Stimulated activated CD8-positive, alpha-beta memory T cell treated with anti-CD3 and anti-CD28 coated beads, Interleukin-4, amount 100 ng/mL, for 48 hours (primary cell): ENCODE data around the gene FBXO38.
A peak's percentile ranks its signal among the peaks of the same experiment; 100 is the strongest.
"Not testable (repeated sequence)": the region's sequence is repeated elsewhere in the genome, so short reads cannot be mapped to it uniquely, and the experiment has no call there.

Source experiments
- DNase-seq: peaks from one replicate; pipeline ENCODE4 v3.0.0-alpha.2; 2020

FBXO38 gene

DNA sequence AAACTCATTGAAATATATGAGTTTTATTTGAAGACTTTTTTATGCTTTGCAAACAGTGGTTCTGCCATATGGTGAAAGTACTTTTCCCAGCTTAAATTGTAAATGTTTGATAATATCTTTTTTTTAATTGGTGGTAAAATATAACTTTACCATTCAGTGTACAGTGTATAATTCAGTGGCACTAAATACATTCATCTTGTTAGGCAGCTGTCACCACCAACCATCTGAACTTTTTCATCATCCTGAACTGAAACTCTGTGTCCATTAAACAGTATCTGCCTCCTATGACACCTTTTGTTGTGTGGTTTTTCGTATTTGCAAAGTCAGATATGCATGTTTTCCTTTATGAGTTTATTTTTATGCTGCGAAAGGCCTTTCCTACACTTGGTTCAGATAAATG lies 45.1 kb downstream of the FBXO38 start:
- DNase-seq: no peak

DNA sequence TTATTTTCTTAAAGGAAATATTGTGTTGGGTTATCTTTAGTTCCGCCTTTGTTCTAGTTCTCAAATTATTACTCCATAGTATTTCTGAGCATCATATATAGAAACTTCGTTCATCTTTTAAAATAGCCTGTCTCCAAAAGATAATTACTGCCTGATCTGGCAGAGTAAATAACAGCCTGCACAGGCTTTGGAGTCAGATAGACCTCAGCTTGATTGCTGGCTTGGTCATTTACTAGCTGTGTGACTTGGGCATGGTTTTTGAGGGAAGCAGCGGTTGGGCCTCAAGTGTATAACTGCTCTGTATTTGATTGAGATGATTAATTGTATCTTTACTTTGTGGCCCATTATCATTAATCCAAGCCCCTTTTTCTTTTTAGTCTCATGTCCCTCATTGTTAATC lies 50.1 kb downstream of the FBXO38 start:
- DNase-seq: no peak

DNA sequence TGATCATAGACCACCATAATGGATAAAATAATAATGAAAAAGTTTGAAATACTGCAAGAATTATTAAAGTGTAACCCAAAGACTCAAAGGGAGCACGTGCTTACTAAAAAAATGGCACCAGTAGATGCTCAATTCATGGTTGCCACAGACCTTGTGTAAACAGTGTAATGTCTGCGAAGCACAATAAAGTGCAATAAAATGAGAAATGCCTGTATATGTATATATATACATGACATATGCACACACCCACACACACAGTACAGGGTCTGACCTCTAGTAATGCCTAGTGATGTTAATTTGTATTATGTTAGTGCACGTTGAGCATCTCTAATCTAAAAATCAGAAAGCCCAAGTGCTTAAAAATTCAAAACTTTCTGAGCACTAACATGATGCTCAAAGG lies 52.3 kb downstream of the FBXO38 start:
- DNase-seq: no peak

DNA sequence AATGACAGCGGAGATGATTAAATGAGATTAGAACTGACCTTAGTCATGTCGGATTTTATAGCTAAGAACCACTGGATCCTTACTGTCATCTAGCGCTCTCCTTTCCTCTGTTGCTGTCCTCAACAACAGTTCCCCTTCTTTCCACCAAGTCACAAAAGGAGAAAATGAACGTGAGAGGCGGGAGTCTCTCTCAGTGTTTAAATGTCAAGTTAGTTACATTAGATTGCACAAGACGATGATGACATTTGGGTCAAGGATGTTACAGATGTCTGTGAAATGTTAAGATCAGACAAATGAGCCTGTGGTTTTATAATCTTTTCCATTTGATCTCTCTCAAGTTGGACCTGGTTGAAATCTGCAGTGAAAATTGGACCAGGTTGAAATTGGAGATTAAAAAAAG lies 53.5 kb downstream of the FBXO38 start:
- DNase-seq: no peak

DNA sequence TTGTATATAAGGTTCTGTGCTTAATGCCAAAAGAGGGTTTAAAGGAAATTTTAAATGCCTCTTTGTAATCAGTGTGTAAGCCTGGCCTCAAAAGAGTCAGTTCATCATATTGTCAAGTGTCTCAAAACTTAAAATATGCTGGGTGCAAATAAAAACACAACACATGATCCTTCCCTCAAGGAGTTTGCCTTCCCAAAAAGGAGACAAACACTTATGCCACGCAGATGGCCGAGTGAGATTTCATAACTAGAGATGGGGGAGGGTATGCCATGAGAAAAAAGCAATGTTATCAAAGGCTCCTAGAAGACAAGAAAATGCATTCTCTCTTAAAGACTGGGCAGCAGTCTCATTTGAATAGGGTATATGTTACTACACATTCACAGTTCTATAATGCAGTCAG lies 55.2 kb downstream of the FBXO38 start:
- no peak for DNase-seq

DNA sequence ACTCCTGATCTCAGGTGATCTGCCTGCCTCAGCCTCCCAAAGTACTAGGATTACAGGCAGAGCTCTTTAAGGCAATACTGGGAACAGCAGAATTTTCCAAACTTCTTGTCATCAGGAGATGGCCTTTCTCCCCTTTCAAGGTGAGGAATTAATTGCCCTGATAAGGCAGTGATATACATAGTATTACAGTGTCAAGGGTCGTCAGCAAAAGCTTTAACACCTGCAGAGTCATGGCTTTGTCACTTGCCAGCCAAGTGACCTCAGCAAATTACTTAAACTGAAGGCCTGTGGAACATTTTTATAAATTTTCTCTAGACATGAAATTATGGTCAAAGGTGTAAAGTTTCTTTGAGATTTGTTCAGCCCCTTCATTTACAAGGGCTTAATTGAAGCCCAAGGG lies 59.5 kb downstream of the FBXO38 start:
- DNase-seq: no peak

DNA sequence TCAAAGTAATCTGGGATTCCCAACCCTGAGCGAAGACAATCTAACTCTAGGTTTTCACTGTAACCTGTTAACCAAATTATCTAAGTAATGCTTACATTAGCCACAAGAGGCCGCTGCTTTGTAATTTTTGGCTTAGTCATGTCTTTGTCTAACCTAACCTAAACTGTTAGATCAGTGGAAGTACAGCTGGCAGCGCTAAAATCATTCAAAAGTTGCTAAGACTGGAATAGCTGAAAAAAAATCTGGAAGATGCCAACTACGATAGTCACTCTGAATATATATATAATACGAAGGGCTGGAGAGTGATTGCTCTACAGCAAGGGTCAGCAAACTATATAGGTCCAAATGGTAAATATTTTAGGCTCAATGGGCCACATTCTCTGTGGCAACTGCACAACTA lies 60.2 kb downstream of the FBXO38 start:
- peak; percentile 46 for DNase-seq

DNA sequence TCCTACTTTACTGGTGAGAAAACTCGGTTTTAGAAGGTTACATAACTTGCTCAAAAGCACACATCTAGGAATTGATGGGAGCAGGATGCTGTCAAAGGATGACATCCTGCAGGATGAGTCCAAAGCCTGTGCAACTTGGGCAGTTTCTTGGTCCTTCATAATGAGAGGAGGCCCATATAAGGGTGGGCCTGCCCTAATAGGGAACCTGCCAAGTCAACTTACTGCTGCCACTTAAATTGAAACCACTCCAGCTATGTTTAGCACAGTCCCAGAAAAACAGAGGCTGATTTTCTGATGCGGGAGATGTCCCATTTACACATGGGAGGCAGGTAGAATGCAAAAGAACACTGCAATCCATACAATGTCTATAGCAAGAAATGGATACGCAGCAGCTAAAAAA lies 61.8 kb downstream of the FBXO38 start:
- no peak for DNase-seq

DNA sequence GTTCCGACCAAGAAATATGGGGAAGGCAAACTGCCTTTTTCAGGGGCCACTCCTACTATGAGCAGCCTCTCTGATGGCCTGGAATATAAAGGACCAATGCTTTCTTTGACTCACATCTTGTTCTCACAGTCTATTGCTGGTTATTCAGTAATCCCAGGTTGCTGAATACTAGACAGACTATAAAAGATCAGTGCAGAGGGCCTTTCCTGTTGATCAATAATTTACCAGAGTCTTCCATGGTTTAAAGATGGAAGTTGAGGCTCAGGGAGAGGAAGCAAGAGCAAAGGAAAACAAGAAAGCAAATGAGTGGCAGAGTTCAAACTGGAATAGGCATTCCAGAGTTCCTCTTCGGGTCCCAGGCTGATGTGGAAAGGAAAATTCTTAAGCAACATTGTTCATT lies 62.9 kb downstream of the FBXO38 start:
- DNase-seq: no peak

DNA sequence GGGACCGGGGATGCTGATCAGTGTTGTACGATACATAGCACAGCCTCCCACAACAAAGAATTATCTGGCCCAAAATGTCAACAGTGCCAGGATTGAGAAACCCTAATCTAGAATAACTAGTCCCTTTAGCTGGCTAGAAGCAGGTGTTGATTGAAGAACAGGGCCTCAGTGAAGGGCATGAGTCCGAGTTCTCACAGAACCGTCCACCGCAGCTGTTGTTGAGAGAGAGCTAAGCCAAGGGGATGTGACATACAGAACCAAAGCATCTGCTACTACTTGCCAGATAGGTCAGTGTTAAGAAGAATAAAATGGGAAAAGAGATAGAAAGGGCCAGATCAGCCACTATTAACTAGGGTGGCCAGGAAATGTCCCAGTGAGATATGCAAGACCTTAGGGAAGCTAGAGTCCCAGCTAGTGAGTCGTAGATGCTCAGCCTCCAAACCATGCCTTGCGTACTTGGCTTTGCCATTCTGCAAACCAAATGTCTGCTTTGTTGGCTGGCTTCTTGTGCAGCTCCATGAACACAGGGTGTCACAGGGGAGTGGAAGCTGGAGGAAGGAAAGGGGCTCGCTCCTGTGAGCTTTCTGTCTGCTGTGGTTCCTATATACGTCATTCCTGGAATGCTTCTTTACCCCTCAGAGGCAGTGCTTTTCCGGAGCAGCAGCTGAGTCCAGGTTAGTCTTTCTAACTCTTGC lies 68.9 kb downstream of the FBXO38 start:
- no peak for DNase-seq

DNA sequence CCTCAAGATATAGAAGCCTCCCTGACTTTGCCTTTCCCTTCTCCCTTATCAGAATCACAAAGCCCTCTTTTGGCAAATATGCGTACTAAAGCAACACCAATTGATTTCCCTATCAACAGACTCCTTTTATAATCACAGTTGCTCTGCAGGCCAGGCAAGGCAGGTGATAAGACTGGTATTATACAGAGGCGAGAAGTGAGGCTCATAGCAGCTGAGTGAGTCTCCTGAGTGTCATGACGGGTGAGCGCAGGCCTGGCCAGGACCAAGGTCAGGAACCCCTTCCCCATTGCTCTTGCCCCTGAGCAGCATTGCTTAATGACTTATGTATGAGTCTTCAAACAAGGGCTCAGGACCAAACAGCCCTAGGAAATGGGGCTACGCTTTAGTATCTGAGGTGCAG lies 70.8 kb downstream of the FBXO38 start:
- no peak for DNase-seq

DNA sequence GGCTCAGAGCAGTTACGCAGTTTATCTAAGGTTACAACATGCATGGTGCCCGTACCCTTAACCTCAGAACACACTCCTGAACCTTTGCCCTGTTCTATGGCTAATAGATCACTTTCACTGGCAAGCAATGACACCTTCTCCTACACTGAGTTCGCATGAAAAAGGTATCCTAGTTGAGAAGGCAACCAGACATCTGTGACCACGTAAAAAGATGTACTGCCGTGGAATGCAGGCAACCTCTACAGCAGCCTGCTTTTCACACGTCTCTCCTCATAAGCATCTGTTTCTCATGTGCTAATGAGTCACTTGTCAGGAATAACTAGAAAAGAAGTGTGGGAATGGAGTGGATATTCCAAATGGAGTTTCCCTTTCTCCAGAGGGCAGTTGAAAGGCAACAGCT lies 71.4 kb downstream of the FBXO38 start:
- no peak for DNase-seq

DNA sequence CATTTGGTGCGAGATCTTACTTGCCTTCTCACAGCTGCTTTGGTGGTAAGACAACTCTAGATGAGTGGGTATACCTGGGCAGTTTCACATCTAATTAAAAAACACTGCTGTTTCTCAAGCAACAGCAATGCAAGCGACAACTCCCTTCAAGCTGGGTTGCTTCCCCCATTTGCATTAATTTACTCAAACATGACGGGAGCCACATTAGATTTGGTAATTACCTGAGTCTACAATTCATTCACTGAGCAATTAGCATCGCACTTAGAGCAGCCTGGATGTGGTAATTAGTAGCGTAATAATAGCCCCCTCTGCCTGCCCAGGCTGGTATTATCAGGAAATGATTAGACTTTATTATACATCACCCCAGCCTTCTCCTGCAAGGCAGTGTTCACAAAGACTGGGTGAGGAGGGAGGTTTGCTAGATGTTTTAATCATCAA lies 73.4 kb downstream of the FBXO38 start:
- DNase-seq: no peak

DNA sequence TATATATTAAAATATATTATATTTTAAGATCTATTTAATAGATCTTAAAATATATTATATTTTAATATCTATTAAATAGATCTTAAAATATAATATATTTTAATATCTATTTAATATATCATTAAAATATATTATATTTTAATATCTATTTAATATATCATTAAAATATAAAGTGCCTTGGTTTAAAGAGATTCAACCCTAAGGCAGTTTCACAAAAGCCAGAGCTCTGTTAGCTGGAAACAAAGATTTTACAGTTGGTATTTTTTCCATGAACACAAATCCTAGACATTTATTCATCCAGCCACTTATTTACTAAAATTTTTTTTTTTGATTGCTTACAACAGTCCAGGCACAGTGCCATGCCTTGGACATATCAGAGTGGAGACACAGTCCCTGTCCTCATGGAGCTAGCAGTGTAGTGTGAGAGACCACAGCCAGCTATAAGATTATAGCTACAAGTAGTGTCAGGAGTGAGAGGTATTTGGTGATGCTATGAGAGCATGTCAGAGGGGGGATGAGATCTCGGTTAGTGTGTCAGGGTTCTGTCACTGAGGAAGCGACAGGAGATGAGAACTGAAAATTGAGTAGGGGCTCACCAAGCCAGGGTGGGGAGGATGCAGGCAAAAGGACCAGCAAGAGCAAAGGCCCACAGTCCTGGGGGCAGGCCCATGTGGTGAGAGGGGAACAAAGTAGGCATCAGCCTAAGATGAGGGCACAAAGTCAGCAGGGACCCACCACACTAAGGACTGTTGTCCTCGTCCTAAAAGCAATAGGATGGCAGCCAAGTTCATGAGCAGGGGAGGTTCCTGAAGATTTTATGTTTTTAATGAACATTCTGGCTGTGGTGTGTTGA lies 74.5 kb downstream of the FBXO38 start:
- no peak for DNase-seq

DNA sequence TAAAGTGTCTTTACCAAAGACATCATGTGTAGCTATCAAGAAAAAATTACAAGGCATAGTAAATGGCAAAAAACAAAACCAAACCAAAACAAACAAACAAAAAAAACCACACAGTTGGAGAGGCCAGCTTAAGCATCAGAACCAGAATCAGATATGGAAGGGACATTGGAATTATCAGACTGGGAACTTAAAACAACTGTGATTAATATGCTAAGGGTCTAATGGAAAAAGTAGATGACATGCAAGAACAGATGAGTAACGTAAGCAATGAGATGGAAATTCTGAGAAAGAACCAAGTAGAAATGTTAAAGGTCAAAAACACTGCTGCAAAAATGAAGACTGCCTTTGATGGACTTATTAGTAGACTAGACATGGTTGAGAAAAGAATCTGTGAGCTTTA lies 75.9 kb downstream of the FBXO38 start:
- no peak for DNase-seq

DNA sequence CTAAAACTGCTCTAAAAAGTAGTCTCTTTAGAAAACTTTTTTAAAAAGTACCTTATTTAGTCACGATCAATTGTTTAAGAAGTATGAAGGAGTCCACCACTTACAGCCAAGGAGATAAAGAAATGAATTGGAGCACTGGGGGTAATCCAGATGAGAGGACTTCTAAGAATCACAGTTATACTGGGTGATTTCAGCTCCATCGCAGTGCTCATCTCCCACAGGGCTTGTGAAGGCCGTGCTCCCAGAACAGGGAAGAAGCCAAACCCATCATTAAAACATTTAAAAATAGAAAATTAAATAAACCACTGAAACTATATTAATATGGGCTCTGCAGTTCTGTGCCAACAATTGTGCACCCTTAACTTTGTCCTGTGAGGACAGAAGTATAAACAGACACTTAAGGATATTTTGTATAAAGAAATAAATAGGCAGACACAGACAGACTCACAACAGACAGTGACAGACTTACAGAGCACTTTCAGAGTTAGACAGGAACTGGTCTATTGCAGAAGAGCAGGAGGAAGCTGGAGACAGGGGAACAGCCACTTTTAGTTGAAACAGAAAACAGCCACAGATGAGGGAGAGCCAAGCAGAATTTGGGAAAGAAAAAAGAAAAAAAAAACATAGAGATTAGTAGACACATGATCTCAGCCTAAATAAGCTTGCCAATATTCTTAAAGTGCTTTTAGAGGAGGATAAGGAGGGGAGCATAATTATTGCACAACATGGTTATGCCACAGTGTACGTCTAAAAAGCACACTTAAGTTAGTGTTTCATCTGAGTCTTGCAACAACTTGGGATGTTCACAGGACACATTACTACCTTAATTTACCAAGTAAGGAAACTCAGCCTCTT lies 81.8 kb downstream of the FBXO38 start:
- DNase-seq: no peak

DNA sequence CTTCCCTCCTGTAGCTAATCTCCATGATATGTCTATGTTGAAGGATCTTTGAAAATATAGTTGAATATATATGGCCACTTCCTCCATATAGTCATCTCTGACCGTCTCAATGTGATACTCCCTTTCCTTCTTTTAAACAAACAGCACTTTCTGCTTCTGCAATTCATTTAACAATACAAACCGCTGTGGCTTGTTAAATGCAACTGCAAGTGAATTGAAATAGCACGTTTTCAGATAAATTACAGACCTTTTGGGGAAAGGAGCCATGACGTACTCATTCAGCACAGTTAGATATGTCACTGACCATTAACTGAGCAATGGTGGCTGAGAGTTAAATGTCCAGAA lies 82.5 kb downstream of the FBXO38 start:
- DNase-seq: no peak

DNA sequence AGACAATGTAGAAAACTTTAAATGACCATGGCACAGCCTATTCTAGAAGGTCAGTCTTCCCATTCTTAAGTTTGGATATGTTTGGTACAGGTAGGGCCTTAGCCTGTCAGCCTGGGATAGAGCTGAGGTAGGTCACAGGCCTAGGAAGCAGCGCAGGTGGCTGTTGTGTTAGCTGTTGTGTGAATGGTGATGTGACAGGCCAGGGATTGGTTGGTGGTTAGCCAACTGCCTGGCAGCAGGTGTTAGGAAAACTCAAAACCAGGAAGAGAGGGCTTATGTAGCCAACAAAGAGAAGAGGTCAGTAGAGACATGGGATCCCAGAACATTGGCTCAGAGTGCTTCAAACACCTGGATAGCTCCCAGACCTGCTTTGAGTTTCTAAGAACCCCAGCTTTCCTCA lies 84.2 kb downstream of the FBXO38 start:
- no peak for DNase-seq

DNA sequence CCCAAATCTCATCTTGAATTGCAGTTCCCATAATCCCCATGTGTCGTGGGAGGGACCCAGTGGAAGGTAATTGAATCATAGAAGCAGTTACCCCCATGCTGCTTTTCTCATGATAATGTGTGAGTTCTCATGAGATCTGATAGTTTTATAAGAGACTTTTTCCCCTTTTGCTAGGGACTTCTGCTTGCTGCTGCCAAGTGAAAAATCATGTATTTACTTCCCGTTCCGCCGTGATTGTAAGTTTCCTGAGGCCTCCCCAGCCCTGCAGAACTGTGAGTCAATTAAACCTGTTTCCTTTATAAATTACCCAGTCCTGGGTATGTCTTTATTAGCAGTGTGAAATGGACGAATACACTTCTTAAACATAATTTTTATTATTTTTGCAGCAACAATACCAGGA lies 85.0 kb downstream of the FBXO38 start:
- DNase-seq: not testable (repeated sequence)

DNA sequence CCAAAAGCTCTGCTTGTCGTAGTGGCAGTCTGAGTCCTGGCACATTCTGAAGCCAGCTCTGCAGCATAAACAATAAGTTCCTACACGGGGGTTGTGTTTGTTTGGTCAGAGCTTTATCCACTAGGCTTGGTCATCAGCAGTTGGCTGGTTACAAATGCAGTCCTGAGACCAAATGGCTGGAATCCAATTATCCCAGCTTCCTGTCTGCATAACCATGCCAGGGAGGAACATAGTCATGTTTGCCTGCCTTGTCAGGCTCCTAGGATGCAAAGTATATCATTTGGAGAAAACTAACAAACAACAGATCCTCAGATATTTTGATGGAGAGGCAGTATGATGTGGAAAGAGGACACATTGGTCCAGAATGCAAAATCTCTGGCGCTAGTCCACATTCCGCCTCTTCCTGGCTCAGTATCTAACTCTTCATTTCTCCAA lies 85.8 kb downstream of the FBXO38 start:
- DNase-seq: no peak

DNA sequence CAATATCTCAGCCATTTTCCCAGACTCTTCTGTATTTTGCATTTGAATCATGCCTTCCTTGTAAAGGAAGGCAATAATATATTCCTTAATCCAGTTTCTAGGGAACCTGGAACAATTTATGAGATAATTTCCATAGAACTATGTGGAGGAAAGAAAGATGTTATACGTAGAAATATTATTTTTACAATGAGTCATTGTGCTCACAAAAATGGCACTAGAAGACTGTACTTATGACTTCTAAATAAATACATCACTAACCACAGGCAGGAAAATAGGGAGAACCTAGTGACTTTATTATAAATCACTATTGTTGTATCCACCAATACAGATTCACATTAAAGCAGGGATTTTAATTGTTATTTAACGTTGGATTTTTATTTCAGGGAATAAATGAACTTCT lies 87.6 kb downstream of the FBXO38 start:
- DNase-seq: no peak

DNA sequence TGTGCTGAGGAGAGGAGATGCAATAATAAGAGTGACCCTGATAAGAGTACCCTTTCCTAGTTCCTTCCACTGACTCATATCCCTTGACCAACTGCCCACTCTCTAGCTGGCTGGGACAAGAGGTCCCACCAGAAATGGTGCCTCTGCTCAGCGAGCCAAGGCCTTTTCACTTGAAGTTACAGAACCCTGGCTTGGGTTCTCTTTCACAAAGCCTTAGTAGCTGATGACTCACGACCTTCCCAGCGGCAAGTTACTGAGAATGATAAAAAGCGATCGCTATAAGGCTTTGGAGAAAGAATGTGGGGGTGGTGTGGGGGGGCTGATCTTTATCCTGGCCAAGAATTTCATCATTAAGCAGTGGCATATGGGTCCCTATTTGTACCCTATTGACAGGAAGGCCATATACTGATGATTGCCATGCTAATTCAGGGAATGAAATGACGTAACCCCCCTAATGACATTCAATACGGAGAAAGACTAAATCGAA lies 90.3 kb downstream of the FBXO38 start:
- no peak for DNase-seq

DNA sequence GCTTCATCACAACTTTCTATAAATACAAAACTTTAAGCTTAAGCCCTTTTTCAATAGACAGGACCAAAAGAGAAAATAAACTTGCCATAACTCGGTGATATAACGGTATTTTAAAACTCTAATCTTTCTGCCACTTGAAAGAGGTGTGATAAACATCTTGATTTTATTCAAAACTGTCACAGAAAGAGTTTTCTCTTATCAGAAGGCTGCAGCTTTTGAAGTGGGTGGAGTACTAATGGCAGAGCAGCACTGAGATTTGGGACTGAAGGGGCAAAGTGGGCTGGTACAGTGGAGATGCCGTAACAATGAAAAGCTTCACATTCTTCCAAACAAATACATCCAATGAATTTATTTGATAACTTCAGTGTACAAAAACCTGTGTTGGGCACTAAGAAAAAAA lies 92.5 kb downstream of the FBXO38 start:
- DNase-seq: no peak

DNA sequence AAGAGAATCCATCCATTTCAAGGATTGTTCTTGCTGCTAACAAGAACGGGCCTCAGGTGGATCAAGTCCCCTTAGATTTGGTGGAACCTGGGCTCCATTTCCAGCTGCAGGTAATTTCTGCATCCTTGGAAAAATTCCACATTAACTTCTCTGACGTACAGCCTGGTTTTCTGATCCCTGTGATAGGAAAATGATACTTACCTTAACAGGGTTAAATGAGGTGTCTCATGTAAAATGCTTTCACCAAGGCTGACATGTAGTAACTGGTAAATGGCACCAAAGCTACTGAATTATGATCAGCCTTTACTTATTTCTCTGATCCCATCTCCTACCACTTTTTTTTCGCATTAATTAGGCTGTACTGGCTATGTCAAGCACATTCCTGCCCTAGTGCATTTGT lies 93.7 kb downstream of the FBXO38 start:
- DNase-seq: no peak
